HL-60 (cell line): ENCODE data around the gene UBE2J2.

Experiments used
- DNase-seq, 2 experiments: peaks; one replicate each; pipeline ENCODE4 v3.0.0-alpha.2; 2010 to 2020; ENCODE audit warnings: low read depth in 1 of 2, low spot score in 1 of 2
- H3K27ac ChIP-seq: fragments of 250-450 bp; sonication (Bioruptor Pico); replicated peaks from 2 replicates; pipeline ENCODE4 v1.5.1; 2020; ENCODE audit warnings: mild to moderate bottlenecking, moderate library complexity
- H3K27me3 ChIP-seq: fragments of 250-450 bp; sonication (Bioruptor Pico); 2 replicates; pipeline ENCODE4 v1.5.1; 2021; ENCODE audit warnings: mild to moderate bottlenecking, moderate library complexity; ENCODE audit not compliant: insufficient read depth, poor library complexity, severe bottlenecking
- H3K4me3 ChIP-seq: replicated peaks from 2 replicates; pipeline ENCODE4 v1.5.1; 2011; ENCODE audit warnings: mild to moderate bottlenecking, control low read depth, low read length; ENCODE audit not compliant: insufficient read depth
- GABPA ChIP-seq: IDR thresholded peaks from 2 replicates; pipeline ENCODE4 v1.6.1; 2012; ENCODE audit warnings: low read depth
- POLR2AphosphoS5 ChIP-seq: IDR thresholded peaks from 2 replicates; pipeline ENCODE4 v1.6.1; 2012; ENCODE audit warnings: low read depth
- SPI1 ChIP-seq: IDR thresholded peaks from 2 replicates; pipeline ENCODE4 v1.6.1; 2012; ENCODE audit warnings: low read depth, mild to moderate bottlenecking, borderline replicate concordance
- TF ChIP-seq, protein P1 (sequence below): IDR thresholded peaks from 2 replicates; pipeline ENCODE4 v1.6.1; 2012; ENCODE audit warnings: low read depth; ENCODE audit not compliant: insufficient replicate concordance
- TF ChIP-seq, protein P2 (sequence below): IDR thresholded peaks from one replicate; pipeline ENCODE4 v1.5.1; 2011; ENCODE audit warnings: low read length, control low read depth, inconsistent platforms; ENCODE audit not compliant: insufficient read depth

Gene UBE2J2

DNA sequence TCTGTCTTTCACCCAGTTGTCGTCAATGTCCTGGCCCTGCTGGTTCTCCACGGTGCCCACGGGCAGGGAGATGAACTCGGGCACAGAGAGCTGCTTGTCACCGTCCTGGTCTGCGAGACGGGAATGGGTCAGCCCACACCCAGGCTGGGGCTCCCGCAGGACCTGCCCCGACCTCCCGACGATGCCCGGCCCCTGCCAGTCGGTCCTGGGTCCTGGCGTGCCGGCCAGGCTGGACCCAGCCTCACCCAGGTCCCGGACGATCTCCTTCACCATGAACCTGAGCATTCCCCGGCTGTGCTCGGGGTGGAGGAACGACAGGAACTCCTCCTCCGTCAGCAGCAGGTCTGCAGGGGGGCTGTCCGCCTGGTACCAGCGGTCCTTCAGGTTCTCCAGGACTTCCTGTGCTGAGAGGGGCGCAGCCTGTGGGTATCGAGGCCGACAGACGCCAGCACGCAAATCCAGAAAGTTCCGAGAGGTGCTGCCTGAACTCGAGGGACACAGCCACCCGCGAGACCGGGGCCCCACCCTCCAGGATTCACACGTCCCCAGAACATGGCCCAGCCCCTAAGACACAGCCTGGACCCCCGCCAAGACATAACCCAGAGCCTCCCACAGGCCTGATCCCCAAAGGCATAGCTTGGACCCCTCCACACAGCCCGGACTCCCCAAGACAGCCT is 55.0 kb downstream of the UBE2J2 start:
- DNase-seq, result no peak
- Histone ChIP-seq H3K27me3 (no peaks in the 10 kb centered on the region), H3K27ac (no peak overlapping the region), H3K4me3 (no peak overlapping the region)
- TF ChIP-seq POLR2AphosphoS5 (no peak), SPI1 (no peak), GABPA (no peak)
- TF ChIP-seq, protein P1, sequence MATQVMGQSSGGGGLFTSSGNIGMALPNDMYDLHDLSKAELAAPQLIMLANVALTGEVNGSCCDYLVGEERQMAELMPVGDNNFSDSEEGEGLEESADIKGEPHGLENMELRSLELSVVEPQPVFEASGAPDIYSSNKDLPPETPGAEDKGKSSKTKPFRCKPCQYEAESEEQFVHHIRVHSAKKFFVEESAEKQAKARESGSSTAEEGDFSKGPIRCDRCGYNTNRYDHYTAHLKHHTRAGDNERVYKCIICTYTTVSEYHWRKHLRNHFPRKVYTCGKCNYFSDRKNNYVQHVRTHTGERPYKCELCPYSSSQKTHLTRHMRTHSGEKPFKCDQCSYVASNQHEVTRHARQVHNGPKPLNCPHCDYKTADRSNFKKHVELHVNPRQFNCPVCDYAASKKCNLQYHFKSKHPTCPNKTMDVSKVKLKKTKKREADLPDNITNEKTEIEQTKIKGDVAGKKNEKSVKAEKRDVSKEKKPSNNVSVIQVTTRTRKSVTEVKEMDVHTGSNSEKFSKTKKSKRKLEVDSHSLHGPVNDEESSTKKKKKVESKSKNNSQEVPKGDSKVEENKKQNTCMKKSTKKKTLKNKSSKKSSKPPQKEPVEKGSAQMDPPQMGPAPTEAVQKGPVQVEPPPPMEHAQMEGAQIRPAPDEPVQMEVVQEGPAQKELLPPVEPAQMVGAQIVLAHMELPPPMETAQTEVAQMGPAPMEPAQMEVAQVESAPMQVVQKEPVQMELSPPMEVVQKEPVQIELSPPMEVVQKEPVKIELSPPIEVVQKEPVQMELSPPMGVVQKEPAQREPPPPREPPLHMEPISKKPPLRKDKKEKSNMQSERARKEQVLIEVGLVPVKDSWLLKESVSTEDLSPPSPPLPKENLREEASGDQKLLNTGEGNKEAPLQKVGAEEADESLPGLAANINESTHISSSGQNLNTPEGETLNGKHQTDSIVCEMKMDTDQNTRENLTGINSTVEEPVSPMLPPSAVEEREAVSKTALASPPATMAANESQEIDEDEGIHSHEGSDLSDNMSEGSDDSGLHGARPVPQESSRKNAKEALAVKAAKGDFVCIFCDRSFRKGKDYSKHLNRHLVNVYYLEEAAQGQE, result no peak
- TF ChIP-seq, protein P2, sequence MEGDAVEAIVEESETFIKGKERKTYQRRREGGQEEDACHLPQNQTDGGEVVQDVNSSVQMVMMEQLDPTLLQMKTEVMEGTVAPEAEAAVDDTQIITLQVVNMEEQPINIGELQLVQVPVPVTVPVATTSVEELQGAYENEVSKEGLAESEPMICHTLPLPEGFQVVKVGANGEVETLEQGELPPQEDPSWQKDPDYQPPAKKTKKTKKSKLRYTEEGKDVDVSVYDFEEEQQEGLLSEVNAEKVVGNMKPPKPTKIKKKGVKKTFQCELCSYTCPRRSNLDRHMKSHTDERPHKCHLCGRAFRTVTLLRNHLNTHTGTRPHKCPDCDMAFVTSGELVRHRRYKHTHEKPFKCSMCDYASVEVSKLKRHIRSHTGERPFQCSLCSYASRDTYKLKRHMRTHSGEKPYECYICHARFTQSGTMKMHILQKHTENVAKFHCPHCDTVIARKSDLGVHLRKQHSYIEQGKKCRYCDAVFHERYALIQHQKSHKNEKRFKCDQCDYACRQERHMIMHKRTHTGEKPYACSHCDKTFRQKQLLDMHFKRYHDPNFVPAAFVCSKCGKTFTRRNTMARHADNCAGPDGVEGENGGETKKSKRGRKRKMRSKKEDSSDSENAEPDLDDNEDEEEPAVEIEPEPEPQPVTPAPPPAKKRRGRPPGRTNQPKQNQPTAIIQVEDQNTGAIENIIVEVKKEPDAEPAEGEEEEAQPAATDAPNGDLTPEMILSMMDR, result no peak

DNA sequence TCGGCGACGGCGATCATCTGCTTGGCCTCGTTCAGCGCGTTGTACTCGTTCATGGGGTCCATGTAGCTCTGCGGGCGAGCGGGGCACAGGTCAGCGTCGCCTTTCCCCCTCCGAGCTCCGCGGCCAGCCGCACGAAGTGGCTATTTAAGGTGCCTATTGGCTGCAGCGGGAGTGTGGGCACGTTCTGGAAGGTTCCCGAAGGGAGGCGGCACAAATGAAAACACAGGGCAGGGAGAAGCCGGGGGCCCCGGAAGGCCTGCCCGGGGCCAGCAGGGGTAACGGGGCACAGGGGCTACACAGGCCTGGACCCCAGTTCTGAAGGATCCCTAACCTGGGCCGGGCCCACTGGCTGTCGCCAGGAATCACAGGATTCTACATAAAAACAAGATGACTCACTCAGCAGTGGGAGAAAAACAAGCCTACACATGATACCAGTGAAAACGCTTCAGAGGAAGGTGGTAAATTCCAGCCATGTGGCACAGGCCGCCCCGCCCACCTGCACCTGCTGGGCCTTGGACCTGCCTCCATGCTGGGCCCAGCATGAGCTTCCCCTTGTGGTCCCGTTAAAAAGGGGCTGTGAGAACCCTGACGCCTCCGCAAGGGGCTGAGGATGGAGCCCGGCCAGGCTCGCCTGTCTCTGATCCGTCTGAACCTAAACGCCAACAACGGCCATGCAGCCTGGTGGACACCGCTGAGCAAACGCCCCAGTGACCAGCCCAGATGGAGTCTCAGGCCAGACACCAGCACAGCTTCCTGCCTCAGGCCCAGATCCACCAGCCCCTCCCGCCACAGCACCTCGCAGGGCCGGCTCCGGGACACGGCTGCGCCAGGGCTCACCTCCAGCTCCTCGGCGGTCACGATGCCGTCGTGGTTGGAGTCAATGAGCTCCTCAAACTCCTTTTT is 55.8 kb downstream of the UBE2J2 start:
- no peaks in the 10 kb centered on the region for H3K27me3 ChIP-seq
- H3K27ac ChIP-seq, result no peak overlapping the region
- TF ChIP-seq, protein P1, result no peak
- TF ChIP-seq GABPA (no peak), POLR2AphosphoS5 (no peak), SPI1 (no peak)
- TF ChIP-seq, protein P2, result no peak
- H3K4me3 ChIP-seq, result no peak overlapping the region
- no peak for DNase-seq

DNA sequence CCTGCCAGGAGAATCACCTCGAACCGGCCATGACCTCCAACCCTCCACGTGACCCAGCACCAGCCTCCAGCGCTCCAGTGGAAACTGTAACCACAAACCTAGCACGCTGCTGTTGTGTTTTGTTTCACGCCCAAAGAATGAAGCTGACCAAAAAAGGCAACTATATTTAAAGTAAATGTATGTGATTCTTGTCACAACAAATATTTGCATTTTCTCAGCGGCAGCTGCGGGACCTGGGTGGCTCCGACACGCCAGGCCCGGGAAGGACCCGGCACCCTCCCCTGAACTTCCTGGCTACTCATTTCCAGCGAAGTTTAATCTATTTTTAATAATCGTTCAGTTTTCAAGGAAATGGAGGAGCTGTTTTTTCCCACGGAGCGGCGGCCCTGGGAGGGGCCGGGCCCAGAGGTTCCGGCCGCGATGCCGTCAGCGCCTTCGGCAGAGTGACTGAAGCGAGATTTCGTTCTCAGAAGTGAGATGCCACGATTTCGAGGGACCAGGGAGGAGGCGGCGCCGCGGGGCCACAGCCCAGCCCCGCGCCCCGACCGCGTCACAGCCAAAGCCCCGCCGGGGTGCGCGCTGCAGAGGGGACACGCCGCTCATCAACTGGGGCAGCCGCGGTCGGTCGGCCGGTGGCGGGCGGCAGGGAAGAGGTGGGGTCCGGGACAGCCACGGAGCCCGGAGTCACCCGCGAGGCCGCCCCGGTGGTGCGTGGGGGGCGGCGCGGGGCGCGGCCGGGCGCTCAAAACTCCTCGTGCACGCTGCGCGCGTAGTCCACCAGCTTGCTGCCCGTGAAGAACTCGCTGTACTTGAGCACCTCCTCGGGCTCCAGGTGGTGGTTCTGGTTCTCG is 56.7 kb downstream of the UBE2J2 start:
- DNase-seq, result no peak
- Histone ChIP-seq H3K4me3 (no peak overlapping the region), H3K27me3 (no peaks in the 10 kb centered on the region), H3K27ac (no peak overlapping the region)
- TF ChIP-seq, protein P2, result no peak
- TF ChIP-seq, protein P1, result no peak
- TF ChIP-seq GABPA, result no peak
- TF ChIP-seq SPI1, result no peak
- TF ChIP-seq POLR2AphosphoS5, result no peak
